Measurements from ENCODE around the gene ERCC4. TPM values are rescaled to one million over a fixed set of nuclear protein-coding genes. Genes with fewer than 3 reads are reported as not detected.

Gene ERCC4
- total RNA-seq, 1 experiment from 2014 or later: 18.8 TPM

GRCh38 chr16:13970708-13971422 is 50.9 kb downstream of the ERCC4 start:
- Histone ChIP-seq H3K36me3 (ENCODE audit: insufficient read depth, low read length, poor library complexity, severe bottlenecking) (no peaks in the 10 kb centered on the region), H3K27ac (ENCODE audit: low read depth, low read length, poor library complexity, severe bottlenecking) (no peak overlapping the region), H3K4me3 (ENCODE audit: low read depth, low read length, poor library complexity, severe bottlenecking) (no peak overlapping the region), H3K4me1 (ENCODE audit: insufficient read depth, low read length, poor library complexity, severe bottlenecking) (no peaks in the 10 kb centered on the region), H3K27me3 (replicated peaks; ENCODE audit: insufficient read depth, low read depth, low read length, poor library complexity) (no peaks in the 10 kb centered on the region), H3K9me3 (ENCODE audit: low read depth, low read length, poor library complexity, severe bottlenecking) (no peaks in the 10 kb centered on the region)
- BruUV-seq (replicated peaks): no TSS peak
- no peak for DNase-seq (ENCODE audit: low spot score)
- ChIA-PET CTCF (no interaction called here), POLR2A (ENCODE audit: low non-redundant PET) (no interaction called here)
- TF ChIP-seq CTCF (conservative IDR thresholded peaks at IDR 0.05; ENCODE audit: low read depth, low read length): no peak
- no peak for TF ChIP-seq EZH2 (IDR thresholded peaks at IDR 0.05; ENCODE audit: borderline replicate concordance, low read depth, low read length, poor library complexity, severe bottlenecking)
- intact Hi-C loops (cut with micrococcal nuclease; ENCODE audit: unreplicated experiment): no loop called here

GRCh38 chr16:13973321-13974023 is 53.5 kb downstream of the ERCC4 start:
- no peak for TF ChIP-seq CTCF (conservative IDR thresholded peaks at IDR 0.05; ENCODE audit: low read depth, low read length)
- TF ChIP-seq EZH2 (IDR thresholded peaks at IDR 0.05; ENCODE audit: borderline replicate concordance, low read depth, low read length, poor library complexity, severe bottlenecking): no peak
- DNase-seq (ENCODE audit: low spot score): no peak
- no peaks in the 10 kb centered on the region for H3K27me3 ChIP-seq (replicated peaks; ENCODE audit: insufficient read depth, low read depth, low read length, poor library complexity)
- H3K4me3 ChIP-seq (ENCODE audit: low read depth, low read length, poor library complexity, severe bottlenecking): no peak overlapping the region
- no peaks in the 10 kb centered on the region for H3K9me3 ChIP-seq (ENCODE audit: low read depth, low read length, poor library complexity, severe bottlenecking)
- ChIA-PET POLR2A (ENCODE audit: low non-redundant PET) (no interaction called here), CTCF (interaction anchor here (0.6 kb wide), 1 partner anchor 438 kb away, joined by 4 read pairs; no protein-coding TSS in a partner anchor)
- intact Hi-C loops (cut with micrococcal nuclease; ENCODE audit: unreplicated experiment): no loop called here
- H3K36me3 ChIP-seq (ENCODE audit: insufficient read depth, low read length, poor library complexity, severe bottlenecking): no peaks in the 10 kb centered on the region
- H3K4me1 ChIP-seq (ENCODE audit: insufficient read depth, low read length, poor library complexity, severe bottlenecking): no peaks in the 10 kb centered on the region
- BruUV-seq (replicated peaks): no TSS peak
- H3K27ac ChIP-seq (ENCODE audit: low read depth, low read length, poor library complexity, severe bottlenecking): no peak overlapping the region

- TF ChIP-seq EZH2 (IDR thresholded peaks at IDR 0.05; ENCODE audit: borderline replicate concordance, low read depth, low read length, poor library complexity, severe bottlenecking): no peak
- no peak for TF ChIP-seq CTCF (conservative IDR thresholded peaks at IDR 0.05; ENCODE audit: low read depth, low read length)
- H3K27me3 ChIP-seq (replicated peaks; ENCODE audit: insufficient read depth, low read depth, low read length, poor library complexity): no peaks in the 10 kb centered on the region
- CTCF ChIA-PET: no interaction called here
- no peaks in the 10 kb centered on the region for H3K4me1 ChIP-seq (ENCODE audit: insufficient read depth, low read length, poor library complexity, severe bottlenecking)
- intact Hi-C loops (cut with micrococcal nuclease; ENCODE audit: unreplicated experiment): no loop called here
- H3K9me3 ChIP-seq (ENCODE audit: low read depth, low read length, poor library complexity, severe bottlenecking): no peaks in the 10 kb centered on the region
- no peak overlapping the region for H3K27ac ChIP-seq (ENCODE audit: low read depth, low read length, poor library complexity, severe bottlenecking)
- H3K36me3 ChIP-seq (ENCODE audit: insufficient read depth, low read length, poor library complexity, severe bottlenecking): no peaks in the 10 kb centered on the region
- no TSS peak for BruUV-seq (replicated peaks)
- no peak overlapping the region for H3K4me3 ChIP-seq (ENCODE audit: low read depth, low read length, poor library complexity, severe bottlenecking)
- no peak for DNase-seq (ENCODE audit: low spot score)
- POLR2A ChIA-PET (ENCODE audit: low non-redundant PET): no interaction called here
Observed at GRCh38 chr16:13977177-13977576, 57.2 kb downstream of the ERCC4 start.

All from A673 (cell line).